NB4 (cell line): Measurements from ENCODE around the gene CREB3L2.

Source experiments
- CTCF ChIP-seq: IDR thresholded peaks from one replicate; pipeline ENCODE4 v1.5.1; 2012; ENCODE audit warnings: low read depth, low read length
- POLR2A ChIP-seq: IDR thresholded peaks from 2 replicates; pipeline ENCODE4 v1.6.1; 2011; ENCODE audit warnings: mild to moderate bottlenecking; ENCODE audit not compliant: insufficient read length; ENCODE audit errors: extremely low read depth

GRCh38 chr7:137878333-137878961, 123.4 kb downstream of the CREB3L2 start:
- no peak for TF ChIP-seq CTCF
- no peak for TF ChIP-seq POLR2A
